HG02798 (cell line): ENCODE measurements around the gene NCKAP1.
"Not testable (repeated sequence)": the region's sequence is repeated elsewhere in the genome, so short reads cannot be mapped to it uniquely, and the experiment has no call there.

Source experiments
- ATAC-seq: cut with Tn5 transposase; IDR thresholded peaks from one replicate; pipeline ENCODE4 v1.9.1; 2021; ENCODE audit warnings: mild to moderate bottlenecking; ENCODE audit not compliant: unreplicated experiment, poor library complexity

Gene NCKAP1

GRCh38 chr2:182890305-182890704 lies 148.0 kb downstream of the NCKAP1 start:
- ATAC-seq: no peak

- ATAC-seq: peak; percentile 55
Measured at GRCh38 chr2:182887753-182888415, 150.4 kb downstream of the NCKAP1 start.

- no peak for ATAC-seq
Measured at GRCh38 chr2:182887093-182887492, 151.2 kb downstream of the NCKAP1 start.

- no peak for ATAC-seq
Measured at GRCh38 chr2:182885771-182886170, 152.5 kb downstream of the NCKAP1 start.

- no peak for ATAC-seq
Measured at GRCh38 chr2:182883451-182883850, 154.8 kb downstream of the NCKAP1 start.

GRCh38 chr2:182880100-182880499 lies 158.2 kb downstream of the NCKAP1 start:
- ATAC-seq: not testable (repeated sequence)

- ATAC-seq: not testable (repeated sequence)
Measured at GRCh38 chr2:182876653-182877052, 161.6 kb downstream of the NCKAP1 start.

GRCh38 chr2:182870227-182870626 lies 168.0 kb downstream of the NCKAP1 start:
- ATAC-seq: no peak

GRCh38 chr2:182868054-182868796 lies 170.0 kb downstream of the NCKAP1 start:
- ATAC-seq: no peak

GRCh38 chr2:182867426-182868053 lies 170.7 kb downstream of the NCKAP1 start:
- ATAC-seq: no peak

GRCh38 chr2:182866461-182867406 lies 171.5 kb downstream of the NCKAP1 start, which contains the start of gene FRZB:
Gene FRZB, minus strand, starts transcription at chr2:182866637. Its CDS starts 85 bp downstream, at chr2:182866552.
- ATAC-seq: peak; percentile 42

- no peak for ATAC-seq
Measured at GRCh38 chr2:182866095-182866460, 172.2 kb downstream of the NCKAP1 start.

- ATAC-seq: no peak
Measured at GRCh38 chr2:182864949-182865570, 173.2 kb downstream of the NCKAP1 start.

GRCh38 chr2:182863642-182864041 lies 174.6 kb downstream of the NCKAP1 start:
- no peak for ATAC-seq

GRCh38 chr2:182862091-182862490 lies 176.2 kb downstream of the NCKAP1 start:
- ATAC-seq: no peak

- ATAC-seq: no peak
Measured at GRCh38 chr2:182860858-182861257, 177.4 kb downstream of the NCKAP1 start.
